HFFc6 (cell line): ENCODE measurements around the gene LAG3. TPM values are rescaled to one million over a fixed set of nuclear protein-coding genes. Genes with fewer than 3 reads are reported as not detected.

Source experiments
- DNase-seq: peaks from one replicate; pipeline ENCODE4 v3.0.0-alpha.2; 2018
- H3K27ac Mint-ChIP-seq: 2 replicates; pipeline ENCODE4 v1.8.0; 2020; ENCODE audit warnings: mild to moderate bottlenecking, mixed read lengths
- H3K27me3 Mint-ChIP-seq: 2 replicates; pipeline ENCODE4 v1.8.0; 2021; ENCODE audit warnings: mild to moderate bottlenecking, moderate library complexity, mixed read lengths; ENCODE audit not compliant: insufficient read depth
- H3K36me3 Mint-ChIP-seq: 2 replicates; pipeline ENCODE4 v1.8.0; 2021; ENCODE audit warnings: low read depth, mixed read lengths
- H3K4me1 Mint-ChIP-seq: 2 replicates; pipeline ENCODE4 v1.8.0; 2020; ENCODE audit warnings: low read depth, mixed read lengths
- H3K4me3 Mint-ChIP-seq: 2 replicates; pipeline ENCODE4 v1.8.0; 2020; ENCODE audit warnings: mild to moderate bottlenecking, moderate library complexity, mixed read lengths
- H3K9me3 Mint-ChIP-seq: 2 replicates; pipeline ENCODE4 v1.8.0; 2020; ENCODE audit warnings: mild to moderate bottlenecking, mixed read lengths
- total RNA-seq, 6 experiments: library from RNA; stranded (reverse); fragmentation: NEBNext Ultra II Directional; extraction: Animal tissue kit (Norgen Biotek cat#: 25700); gene quantifications; 2 replicates in 1 of 6; 3 replicates in 5 of 6; pipeline ENCODE4 v1.2.3, GENCODE V29; 2021
- TF ChIP-seq, protein P1 (sequence below): fragments of 200-600 bp; sonication (generic); IDR thresholded peaks from 2 replicates; pipeline ENCODE4 v1.5.0; 2021; ENCODE audit warnings: antibody characterized with exemption, mild to moderate bottlenecking

LAG3 gene
- total RNA-seq, 6 experiments from 2014 or later = 0.15 to 0.64 (median 0.50) TPM

DNA sequence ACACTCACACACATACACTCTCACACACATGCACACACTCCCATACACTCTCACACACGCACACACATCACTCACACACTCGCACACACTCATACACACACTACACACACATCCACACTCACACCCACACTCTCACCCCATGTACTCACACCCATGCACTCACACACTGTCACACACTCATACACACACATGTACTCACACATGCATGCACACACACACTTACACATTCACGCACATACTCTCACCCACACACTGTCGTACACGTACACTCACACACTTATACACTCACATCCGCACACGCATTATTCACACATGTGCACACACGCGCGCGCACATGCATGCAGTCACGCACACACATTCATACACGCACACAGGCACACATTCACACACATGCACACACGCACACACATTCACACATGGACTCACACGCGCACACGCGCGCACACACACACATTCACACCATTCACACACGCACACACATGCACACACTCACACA is 45.4 kb downstream of the LAG3 start:
- Mint-ChIP-seq H3K9me3 (no peaks in the 10 kb centered on the region), H3K36me3 (no peaks in the 10 kb centered on the region), H3K27ac (no peak overlapping the region), H3K4me1 (peaks cover 29% of the 10 kb centered on the region), H3K4me3 (no peak overlapping the region), H3K27me3 (peaks cover 40% of the 10 kb centered on the region)
- TF ChIP-seq, protein P1, sequence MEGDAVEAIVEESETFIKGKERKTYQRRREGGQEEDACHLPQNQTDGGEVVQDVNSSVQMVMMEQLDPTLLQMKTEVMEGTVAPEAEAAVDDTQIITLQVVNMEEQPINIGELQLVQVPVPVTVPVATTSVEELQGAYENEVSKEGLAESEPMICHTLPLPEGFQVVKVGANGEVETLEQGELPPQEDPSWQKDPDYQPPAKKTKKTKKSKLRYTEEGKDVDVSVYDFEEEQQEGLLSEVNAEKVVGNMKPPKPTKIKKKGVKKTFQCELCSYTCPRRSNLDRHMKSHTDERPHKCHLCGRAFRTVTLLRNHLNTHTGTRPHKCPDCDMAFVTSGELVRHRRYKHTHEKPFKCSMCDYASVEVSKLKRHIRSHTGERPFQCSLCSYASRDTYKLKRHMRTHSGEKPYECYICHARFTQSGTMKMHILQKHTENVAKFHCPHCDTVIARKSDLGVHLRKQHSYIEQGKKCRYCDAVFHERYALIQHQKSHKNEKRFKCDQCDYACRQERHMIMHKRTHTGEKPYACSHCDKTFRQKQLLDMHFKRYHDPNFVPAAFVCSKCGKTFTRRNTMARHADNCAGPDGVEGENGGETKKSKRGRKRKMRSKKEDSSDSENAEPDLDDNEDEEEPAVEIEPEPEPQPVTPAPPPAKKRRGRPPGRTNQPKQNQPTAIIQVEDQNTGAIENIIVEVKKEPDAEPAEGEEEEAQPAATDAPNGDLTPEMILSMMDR = no peak
- DNase-seq = no peak

DNA sequence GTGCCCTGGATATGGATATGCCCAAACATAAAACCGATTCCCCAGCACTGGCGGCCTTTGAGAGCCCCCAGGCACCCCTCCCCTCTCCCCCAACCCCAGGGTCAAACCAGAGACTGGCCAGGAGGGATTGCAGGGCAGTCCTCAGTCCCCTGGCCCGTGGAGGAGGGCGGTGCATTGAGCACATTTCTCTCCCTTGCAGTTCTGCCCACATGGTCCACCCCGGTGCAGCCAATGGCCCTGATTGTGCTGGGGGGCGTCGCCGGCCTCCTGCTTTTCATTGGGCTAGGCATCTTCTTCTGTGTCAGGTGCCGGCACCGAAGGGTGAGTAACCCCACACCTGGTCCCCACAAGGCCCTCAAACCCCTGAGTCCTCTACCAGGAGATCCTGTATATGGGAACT is 45.9 kb downstream of the LAG3 start:
- peaks cover 44% of the 10 kb centered on the region for H3K27me3 Mint-ChIP-seq
- H3K4me3 Mint-ChIP-seq = no peak overlapping the region
- H3K36me3 Mint-ChIP-seq = no peaks in the 10 kb centered on the region
- TF ChIP-seq, protein P1 = no peak
- no peaks in the 10 kb centered on the region for H3K9me3 Mint-ChIP-seq
- peaks cover 34% of the 10 kb centered on the region for H3K4me1 Mint-ChIP-seq
- DNase-seq = no peak
- no peak overlapping the region for H3K27ac Mint-ChIP-seq

DNA sequence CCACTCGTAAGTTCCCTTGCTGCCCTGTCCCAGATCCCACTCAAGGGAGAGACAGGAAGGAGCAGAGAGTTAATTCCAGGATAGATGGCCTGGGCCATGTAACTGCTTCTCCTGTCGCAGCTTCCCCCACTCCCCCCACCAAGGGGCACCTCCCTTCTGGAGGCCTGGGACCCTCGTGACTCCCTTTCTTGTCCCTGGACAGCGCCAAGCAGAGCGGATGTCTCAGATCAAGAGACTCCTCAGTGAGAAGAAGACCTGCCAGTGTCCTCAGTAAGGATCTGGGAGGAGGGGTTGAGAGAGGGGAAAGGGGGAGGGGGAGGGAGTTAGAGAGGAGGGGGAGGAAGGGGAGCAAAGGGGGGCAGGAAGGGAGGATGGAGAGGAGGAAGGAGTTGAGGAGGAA is 46.3 kb downstream of the LAG3 start:
- Mint-ChIP-seq H3K4me1 (peaks cover 36% of the 10 kb centered on the region), H3K9me3 (no peaks in the 10 kb centered on the region), H3K4me3 (no peak overlapping the region), H3K27ac (no peak overlapping the region), H3K27me3 (peaks cover 44% of the 10 kb centered on the region), H3K36me3 (no peaks in the 10 kb centered on the region)
- DNase-seq = no peak
- TF ChIP-seq, protein P1 = no peak

DNA sequence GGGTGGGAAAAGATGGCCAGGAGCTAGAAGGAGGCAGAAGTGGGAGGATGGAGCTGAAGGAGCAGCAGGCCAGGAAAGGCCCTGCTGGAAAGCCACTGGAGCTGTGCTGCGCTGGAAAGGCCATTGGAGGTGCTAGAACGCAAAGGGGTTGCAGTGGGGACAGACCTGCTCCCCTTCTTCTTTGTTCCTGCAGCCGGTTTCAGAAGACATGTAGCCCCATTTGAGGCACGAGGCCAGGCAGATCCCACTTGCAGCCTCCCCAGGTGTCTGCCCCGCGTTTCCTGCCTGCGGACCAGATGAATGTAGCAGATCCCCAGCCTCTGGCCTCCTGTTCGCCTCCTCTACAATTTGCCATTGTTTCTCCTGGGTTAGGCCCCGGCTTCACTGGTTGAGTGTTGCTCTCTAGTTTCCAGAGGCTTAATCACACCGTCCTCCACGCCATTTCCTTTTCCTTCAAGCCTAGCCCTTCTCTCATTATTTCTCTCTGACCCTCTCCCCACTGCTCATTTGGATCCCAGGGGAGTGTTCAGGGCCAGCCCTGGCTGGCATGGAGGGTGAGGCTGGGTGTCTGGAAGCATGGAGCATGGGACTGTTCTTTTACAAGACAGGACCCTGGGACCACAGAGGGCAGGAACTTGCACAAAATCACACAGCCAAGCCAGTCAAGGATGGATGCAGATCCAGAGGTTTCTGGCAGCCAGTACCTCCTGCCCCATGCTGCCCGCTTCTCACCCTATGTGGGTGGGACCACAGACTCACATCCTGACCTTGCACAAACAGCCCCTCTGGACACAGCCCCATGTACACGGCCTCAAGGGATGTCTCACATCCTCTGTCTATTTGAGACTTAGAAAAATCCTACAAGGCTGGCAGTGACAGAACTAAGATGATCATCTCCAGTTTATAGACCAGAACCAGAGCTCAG is 47.0 kb downstream of the LAG3 start:
- H3K36me3 Mint-ChIP-seq = no peaks in the 10 kb centered on the region
- H3K27me3 Mint-ChIP-seq = peaks cover 44% of the 10 kb centered on the region
- H3K9me3 Mint-ChIP-seq = no peaks in the 10 kb centered on the region
- no peak for DNase-seq
- TF ChIP-seq, protein P1 = no peak
- no peak overlapping the region for H3K27ac Mint-ChIP-seq
- no peak overlapping the region for H3K4me3 Mint-ChIP-seq
- H3K4me1 Mint-ChIP-seq = peaks cover 36% of the 10 kb centered on the region

DNA sequence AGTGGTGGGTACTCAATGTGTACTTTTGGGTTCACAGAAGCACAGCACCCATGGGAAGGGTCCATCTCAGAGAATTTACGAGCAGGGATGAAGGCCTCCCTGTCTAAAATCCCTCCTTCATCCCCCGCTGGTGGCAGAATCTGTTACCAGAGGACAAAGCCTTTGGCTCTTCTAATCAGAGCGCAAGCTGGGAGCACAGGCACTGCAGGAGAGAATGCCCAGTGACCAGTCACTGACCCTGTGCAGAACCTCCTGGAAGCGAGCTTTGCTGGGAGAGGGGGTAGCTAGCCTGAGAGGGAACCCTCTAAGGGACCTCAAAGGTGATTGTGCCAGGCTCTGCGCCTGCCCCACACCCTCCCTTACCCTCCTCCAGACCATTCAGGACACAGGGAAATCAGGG is 47.8 kb downstream of the LAG3 start:
- Mint-ChIP-seq H3K36me3 (peaks cover 5% of the 10 kb centered on the region), H3K9me3 (no peaks in the 10 kb centered on the region), H3K4me3 (no peak overlapping the region), H3K4me1 (peaks cover 43% of the 10 kb centered on the region), H3K27me3 (peaks cover 50% of the 10 kb centered on the region), H3K27ac (no peak overlapping the region)
- TF ChIP-seq, protein P1 = no peak
- no peak for DNase-seq
